Progenitor cell of endocrine pancreas (in vitro differentiated cells): ENCODE results near the gene KDM4B. TPM values are rescaled to one million over a fixed set of nuclear protein-coding genes. Genes with fewer than 3 reads are reported as not detected.

ENCODE experiments used
- DNase-seq: peaks from one replicate; pipeline ENCODE4 v3.0.0; 2021; ENCODE audit warnings: low spot score; ENCODE audit not compliant: unreplicated experiment
- H3K27ac Mint-ChIP-seq: 2 replicates; pipeline ENCODE4 v1.8.0; 2021; ENCODE audit warnings: mild to moderate bottlenecking, moderate library complexity, mixed read lengths
- H3K27me3 Mint-ChIP-seq: 2 replicates; pipeline ENCODE4 v1.8.0; 2021; ENCODE audit warnings: mixed read lengths
- H3K36me3 Mint-ChIP-seq: 2 replicates; pipeline ENCODE4 v1.8.0; 2022; ENCODE audit warnings: mixed read lengths; ENCODE audit not compliant: insufficient read depth
- H3K4me1 Mint-ChIP-seq: 2 replicates; pipeline ENCODE4 v1.8.0; 2021; ENCODE audit warnings: low read depth, mixed read lengths
- H3K4me3 Mint-ChIP-seq: 2 replicates; pipeline ENCODE4 v1.8.0; 2021; ENCODE audit warnings: low read depth, mild to moderate bottlenecking, moderate library complexity, mixed read lengths
- H3K9me3 Mint-ChIP-seq: 2 replicates; pipeline ENCODE4 v1.8.0; 2021; ENCODE audit warnings: low read depth, mixed read lengths
- CTCF ChIP-seq: fragments of 200-600 bp; sonication (generic); IDR thresholded peaks from one replicate; pipeline ENCODE4 v1.5.0; 2021; ENCODE audit warnings: antibody characterized with exemption, mild to moderate bottlenecking; ENCODE audit not compliant: unreplicated experiment
- total RNA-seq: library from RNA; stranded (reverse); gene quantifications from 2 replicates; pipeline ENCODE4 v1.2.1, GENCODE V29; 2021

Gene KDM4B
- total RNA-seq, 1 donor from 2014 or later: 59.6 TPM

GRCh38 chr19:5072115-5072514 lies 103.2 kb downstream of the KDM4B start:
- no peak overlapping the region for H3K4me3 Mint-ChIP-seq

GRCh38 chr19:5073153-5073844 lies 104.4 kb downstream of the KDM4B start:
- Mint-ChIP-seq H3K27me3 (no peaks in the 10 kb centered on the region), H3K9me3 (no peaks in the 10 kb centered on the region), H3K4me3 (no peak overlapping the region), H3K27ac (no peak overlapping the region), H3K36me3 (peaks cover 1% of the 10 kb centered on the region), H3K4me1 (peaks cover 4% of the 10 kb centered on the region)
- no peak for TF ChIP-seq CTCF
- no peak for DNase-seq

More at GRCh38 chr19:5072115-5072514, 103.2 kb downstream of the KDM4B start:
- Mint-ChIP-seq H3K27me3 (no peaks in the 10 kb centered on the region), H3K4me1 (peaks cover 11% of the 10 kb centered on the region), H3K9me3 (no peaks in the 10 kb centered on the region), H3K27ac (no peak overlapping the region), H3K36me3 (peaks cover 1% of the 10 kb centered on the region)
- no peak for TF ChIP-seq CTCF
- DNase-seq: no peak

- Mint-ChIP-seq H3K36me3 (peaks cover 2% of the 10 kb centered on the region), H3K4me1 (peaks cover 8% of the 10 kb centered on the region), H3K27ac (no peak overlapping the region), H3K4me3 (no peak overlapping the region), H3K27me3 (no peaks in the 10 kb centered on the region), H3K9me3 (no peaks in the 10 kb centered on the region)
- DNase-seq: no peak
- no peak for TF ChIP-seq CTCF
Measured at GRCh38 chr19:5074407-5074806, 105.5 kb downstream of the KDM4B start.

GRCh38 chr19:5074830-5075394 lies 106.0 kb downstream of the KDM4B start:
- Mint-ChIP-seq H3K4me3 (no peak overlapping the region), H3K27me3 (no peaks in the 10 kb centered on the region), H3K9me3 (no peaks in the 10 kb centered on the region), H3K27ac (no peak overlapping the region), H3K36me3 (peaks cover 2% of the 10 kb centered on the region), H3K4me1 (peaks cover 9% of the 10 kb centered on the region)
- TF ChIP-seq CTCF: no peak
- no peak for DNase-seq

- TF ChIP-seq CTCF: no peak
- H3K4me1 Mint-ChIP-seq: peaks cover 12% of the 10 kb centered on the region
- H3K9me3 Mint-ChIP-seq: no peaks in the 10 kb centered on the region
- H3K27ac Mint-ChIP-seq: no peak overlapping the region
- H3K27me3 Mint-ChIP-seq: no peaks in the 10 kb centered on the region
- DNase-seq: no peak
- no peak overlapping the region for H3K4me3 Mint-ChIP-seq
- H3K36me3 Mint-ChIP-seq: peaks cover 7% of the 10 kb centered on the region
Measured at GRCh38 chr19:5075597-5075996, 106.7 kb downstream of the KDM4B start.
